Hepatocyte (in vitro differentiated cells): ENCODE results near the gene SOX6.

Source experiments
- EZH2phosphoT487 ChIP-seq: fragments of 200-600 bp; sonication (generic); IDR thresholded peaks from one replicate; pipeline ENCODE4 v1.6.1; 2018; ENCODE audit warnings: antibody characterized with exemption, mild to moderate bottlenecking, low read depth, moderate library complexity; ENCODE audit not compliant: unreplicated experiment, severe bottlenecking
- TF ChIP-seq, protein P1 (sequence below): fragments of 200-600 bp; sonication (generic); IDR thresholded peaks from 2 replicates; pipeline ENCODE4 v1.5.1; 2016; ENCODE audit warnings: antibody characterized with exemption, mild to moderate bottlenecking; ENCODE audit not compliant: poor library complexity

DNA sequence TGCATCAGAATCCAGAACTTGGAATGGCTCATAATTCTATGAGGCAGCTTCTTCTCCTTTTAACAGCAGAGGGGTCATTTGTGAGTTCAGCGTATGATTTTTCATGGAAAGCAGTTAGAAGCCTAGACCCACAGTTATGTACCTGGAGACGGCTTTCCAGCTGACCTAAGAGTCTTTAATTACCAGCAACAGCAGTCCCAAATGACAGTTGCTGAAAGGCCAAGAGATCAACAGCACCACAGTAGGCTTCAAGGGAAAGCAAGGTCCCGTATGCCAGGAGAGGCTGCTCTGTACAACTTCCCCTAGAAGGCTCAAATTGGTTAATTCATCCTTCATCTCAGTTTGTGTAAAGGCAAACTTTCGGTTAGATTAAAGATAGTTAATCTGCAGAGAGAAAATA lies 363.0 kb downstream of the SOX6 start:
- TF ChIP-seq, protein P1, sequence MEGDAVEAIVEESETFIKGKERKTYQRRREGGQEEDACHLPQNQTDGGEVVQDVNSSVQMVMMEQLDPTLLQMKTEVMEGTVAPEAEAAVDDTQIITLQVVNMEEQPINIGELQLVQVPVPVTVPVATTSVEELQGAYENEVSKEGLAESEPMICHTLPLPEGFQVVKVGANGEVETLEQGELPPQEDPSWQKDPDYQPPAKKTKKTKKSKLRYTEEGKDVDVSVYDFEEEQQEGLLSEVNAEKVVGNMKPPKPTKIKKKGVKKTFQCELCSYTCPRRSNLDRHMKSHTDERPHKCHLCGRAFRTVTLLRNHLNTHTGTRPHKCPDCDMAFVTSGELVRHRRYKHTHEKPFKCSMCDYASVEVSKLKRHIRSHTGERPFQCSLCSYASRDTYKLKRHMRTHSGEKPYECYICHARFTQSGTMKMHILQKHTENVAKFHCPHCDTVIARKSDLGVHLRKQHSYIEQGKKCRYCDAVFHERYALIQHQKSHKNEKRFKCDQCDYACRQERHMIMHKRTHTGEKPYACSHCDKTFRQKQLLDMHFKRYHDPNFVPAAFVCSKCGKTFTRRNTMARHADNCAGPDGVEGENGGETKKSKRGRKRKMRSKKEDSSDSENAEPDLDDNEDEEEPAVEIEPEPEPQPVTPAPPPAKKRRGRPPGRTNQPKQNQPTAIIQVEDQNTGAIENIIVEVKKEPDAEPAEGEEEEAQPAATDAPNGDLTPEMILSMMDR: no peak
- no peak for TF ChIP-seq EZH2phosphoT487
